RWPE2 (cell line): Measurements from ENCODE around the gene SLC16A5.

Experiments used
- ATAC-seq: fragments of 200-7000 bp; cut with Tn5 transposase; 3 replicates; pipeline ENCODE4 v1.9.1; 2021; ENCODE audit warnings: low read depth
- DNase-seq: peaks from one replicate; pipeline ENCODE4 v3.0.0-alpha.2; 2020; ENCODE audit warnings: low spot score
- H3K27ac ChIP-seq: fragments of 450-650 bp; 2 replicates; pipeline ENCODE4 v1.5.1; 2017; ENCODE audit warnings: mild to moderate bottlenecking; ENCODE audit not compliant: poor library complexity, severe bottlenecking
- H3K27me3 ChIP-seq: fragments of 250-450 bp; sonication (Bioruptor Pico); 2 replicates; pipeline ENCODE4 v1.5.1; 2021; ENCODE audit warnings: mild to moderate bottlenecking, moderate library complexity; ENCODE audit not compliant: insufficient read depth, poor library complexity, severe bottlenecking
- H3K36me3 ChIP-seq: fragments of 250-450 bp; sonication (Bioruptor Pico); 2 replicates; pipeline ENCODE4 v1.5.1; 2020; ENCODE audit warnings: low read depth, mild to moderate bottlenecking, moderate library complexity
- H3K4me1 ChIP-seq: fragments of 250-450 bp; sonication (Bioruptor Pico); 2 replicates; pipeline ENCODE4 v1.5.1; 2021; ENCODE audit warnings: mild to moderate bottlenecking, moderate library complexity; ENCODE audit not compliant: insufficient read depth, poor library complexity, severe bottlenecking
- H3K4me3 ChIP-seq: fragments of 250-450 bp; sonication (Bioruptor Pico); 2 replicates; pipeline ENCODE4 v1.5.1; 2021; ENCODE audit warnings: mild to moderate bottlenecking, moderate library complexity; ENCODE audit not compliant: severe bottlenecking
- H3K9me3 ChIP-seq: fragments of 250-450 bp; sonication (Bioruptor Pico); 2 replicates; pipeline ENCODE4 v1.5.1; 2021; ENCODE audit warnings: mild to moderate bottlenecking, moderate library complexity; ENCODE audit not compliant: severe bottlenecking
- CTCF ChIP-seq: fragments of 450-650 bp; IDR thresholded peaks from one replicate; pipeline ENCODE4 v1.5.1; 2017; ENCODE audit warnings: mild to moderate bottlenecking, moderate library complexity; ENCODE audit not compliant: poor library complexity, severe bottlenecking

Gene SLC16A5

GRCh38 chr17:75151930-75152329 lies 64.2 kb downstream of the SLC16A5 start:
- peak overlapping the region; percentile 88 for H3K27ac ChIP-seq
- H3K36me3 ChIP-seq: peaks cover 48% of the 10 kb centered on the region
- H3K4me3 ChIP-seq: peak overlapping the region; percentile 92
- no peak for TF ChIP-seq CTCF
- no peaks in the 10 kb centered on the region for H3K27me3 ChIP-seq
- no peak for ATAC-seq
- no peak for DNase-seq
- no peaks in the 10 kb centered on the region for H3K9me3 ChIP-seq
- peaks cover 22% of the 10 kb centered on the region for H3K4me1 ChIP-seq

GRCh38 chr17:75152523-75152921 lies 64.8 kb downstream of the SLC16A5 start:
- Histone ChIP-seq H3K4me3 (peak overlapping the region; percentile 92), H3K36me3 (peaks cover 42% of the 10 kb centered on the region), H3K9me3 (no peaks in the 10 kb centered on the region), H3K27me3 (no peaks in the 10 kb centered on the region), H3K27ac (peak overlapping the region; percentile 88), H3K4me1 (peaks cover 22% of the 10 kb centered on the region)
- TF ChIP-seq CTCF: no peak
- DNase-seq: no peak
- ATAC-seq: no peak

- TF ChIP-seq CTCF: no peak
Measured at GRCh38 chr17:75152922-75153779, 65.4 kb downstream of the SLC16A5 start.

GRCh38 chr17:75153780-75154194 lies 66.0 kb downstream of the SLC16A5 start:
- Histone ChIP-seq H3K9me3 (no peaks in the 10 kb centered on the region), H3K4me1 (peaks cover 28% of the 10 kb centered on the region), H3K36me3 (peaks cover 29% of the 10 kb centered on the region), H3K27ac (peak overlapping the region; percentile 88), H3K27me3 (no peaks in the 10 kb centered on the region), H3K4me3 (peak overlapping the region; percentile 92)
- TF ChIP-seq CTCF: no peak
- ATAC-seq (no peak), DNase-seq (peak; percentile 62)

More at GRCh38 chr17:75152922-75153779, 65.4 kb downstream of the SLC16A5 start:
- no peaks in the 10 kb centered on the region for H3K27me3 ChIP-seq
- no peaks in the 10 kb centered on the region for H3K9me3 ChIP-seq
- ATAC-seq: peak; percentile 49
- H3K4me1 ChIP-seq: peaks cover 22% of the 10 kb centered on the region
- DNase-seq: peak; percentile 66
- peaks cover 36% of the 10 kb centered on the region for H3K36me3 ChIP-seq
- H3K27ac ChIP-seq: peak overlapping the region; percentile 88
- peak overlapping the region; percentile 92 for H3K4me3 ChIP-seq
